SK-N-SH treated with all-trans-retinoic acid at 6 μM for 48 hours (cell line): ENCODE results near the gene ARHGEF25.
"Not testable (repeated sequence)": the region's sequence is repeated elsewhere in the genome, so short reads cannot be mapped to it uniquely, and the experiment has no call there.

ENCODE experiments used
- ATAC-seq: fragments of 200-7000 bp; cut with Tn5 transposase; 3 replicates; pipeline ENCODE4 v1.9.1; 2020; ENCODE audit warnings: mild to moderate bottlenecking, moderate library complexity
- ARNTL ChIP-seq: fragments of 450-650 bp; formaldehyde crosslinking; IDR thresholded peaks from 2 replicates; pipeline ENCODE4 v1.5.0; 2020; ENCODE audit warnings: low read depth, mild to moderate bottlenecking, moderate library complexity, borderline replicate concordance
- BACH2 ChIP-seq: fragments of 250-450 bp; sonication (Bioruptor Pico); IDR thresholded peaks from 2 replicates; pipeline ENCODE4 v1.9.0; 2021; ENCODE audit warnings: mild to moderate bottlenecking, borderline replicate concordance
- CREB5 ChIP-seq: fragments of 250-450 bp; sonication (Bioruptor Pico); IDR thresholded peaks from 2 replicates; pipeline ENCODE4 v1.5.1; 2020; ENCODE audit warnings: low read depth, mild to moderate bottlenecking, moderate library complexity
- CSDC2 ChIP-seq: fragments of 250-450 bp; sonication (Bioruptor Pico); IDR thresholded peaks from 2 replicates; pipeline ENCODE4 v1.5.0; 2020; ENCODE audit warnings: mild to moderate bottlenecking, moderate library complexity
- ESRRG ChIP-seq: fragments of 250-450 bp; sonication (Bioruptor Pico); IDR thresholded peaks from 2 replicates; pipeline ENCODE4 v1.6.1; 2021; ENCODE audit warnings: mild to moderate bottlenecking
- GLIS3 ChIP-seq: fragments of 250-450 bp; sonication (Bioruptor Pico); IDR thresholded peaks from 2 replicates; pipeline ENCODE4 v1.5.0; 2020; ENCODE audit warnings: mild to moderate bottlenecking, moderate library complexity
- ISL1 ChIP-seq: fragments of 250-450 bp; sonication (Bioruptor Pico); IDR thresholded peaks from 2 replicates; pipeline ENCODE4 v2.1.2; 2022; ENCODE audit warnings: mild to moderate bottlenecking, moderate library complexity
- OSR1 ChIP-seq: fragments of 250-450 bp; sonication (Bioruptor Pico); IDR thresholded peaks from 2 replicates; pipeline ENCODE4 v1.8.0; 2022; ENCODE audit warnings: moderate library complexity, mild to moderate bottlenecking, inconsistent platforms
- PATZ1 ChIP-seq: fragments of 250-450 bp; sonication (Bioruptor Pico); IDR thresholded peaks from 2 replicates; pipeline ENCODE4 v1.8.0; 2020; ENCODE audit warnings: mild to moderate bottlenecking, moderate library complexity, borderline replicate concordance
- POU6F1 ChIP-seq: fragments of 250-450 bp; sonication (Bioruptor Pico); IDR thresholded peaks from 2 replicates; pipeline ENCODE4 v1.8.0; 2021; ENCODE audit warnings: low read depth, mild to moderate bottlenecking, moderate library complexity, borderline replicate concordance
- RARB ChIP-seq: fragments of 250-450 bp; sonication (Bioruptor Pico); IDR thresholded peaks from 2 replicates; pipeline ENCODE4 v1.8.0; 2021; ENCODE audit warnings: mild to moderate bottlenecking, moderate library complexity
- SNAI2 ChIP-seq: fragments of 250-450 bp; sonication (Bioruptor Pico); IDR thresholded peaks from 2 replicates; pipeline ENCODE4 v1.5.0; 2020; ENCODE audit warnings: mild to moderate bottlenecking, moderate library complexity
- TCF4 ChIP-seq: fragments of 250-450 bp; sonication (Bioruptor Pico); IDR thresholded peaks from 2 replicates; pipeline ENCODE4 v1.8.0; 2021; ENCODE audit warnings: mild to moderate bottlenecking, moderate library complexity, borderline replicate concordance
- TOX ChIP-seq: fragments of 250-450 bp; sonication (Bioruptor Pico); IDR thresholded peaks from 2 replicates; pipeline ENCODE4 v1.8.0; 2021; ENCODE audit warnings: mild to moderate bottlenecking, moderate library complexity, borderline replicate concordance
- ZC3H10 ChIP-seq: fragments of 250-450 bp; sonication (Bioruptor Pico); IDR thresholded peaks from 2 replicates; pipeline ENCODE4 v1.5.1; 2021; ENCODE audit warnings: mild to moderate bottlenecking, moderate library complexity
- ZFP30 ChIP-seq: fragments of 450-650 bp; formaldehyde crosslinking; IDR thresholded peaks from 2 replicates; pipeline ENCODE4 v1.5.0; 2022; ENCODE audit warnings: mild to moderate bottlenecking, moderate library complexity
- ZNF565 ChIP-seq: fragments of 450-650 bp; formaldehyde crosslinking; conservative IDR thresholded peaks from 2 replicates; pipeline ENCODE4 v1.5.0; 2020; ENCODE audit warnings: low read depth, mild to moderate bottlenecking, moderate library complexity
- ZNF70 ChIP-seq: fragments of 450-650 bp; formaldehyde crosslinking; IDR thresholded peaks from 2 replicates; pipeline ENCODE4 v1.5.0; 2020; ENCODE audit warnings: mild to moderate bottlenecking, moderate library complexity
- ZNF8 ChIP-seq: fragments of 450-650 bp; formaldehyde crosslinking; IDR thresholded peaks from 2 replicates; pipeline ENCODE4 v1.5.0; 2020; ENCODE audit warnings: mild to moderate bottlenecking, moderate library complexity
- TF ChIP-seq, protein P1 (sequence below): fragments of 250-450 bp; sonication (Bioruptor Pico); IDR thresholded peaks from 2 replicates; pipeline ENCODE4 v1.5.1; 2021; ENCODE audit warnings: mild to moderate bottlenecking, moderate library complexity
- TF ChIP-seq, protein P2 (sequence below): fragments of 250-450 bp; sonication (Bioruptor Pico); IDR thresholded peaks from 2 replicates; pipeline ENCODE4 v1.5.0; 2020; ENCODE audit warnings: mild to moderate bottlenecking, moderate library complexity

Gene ARHGEF25

DNA sequence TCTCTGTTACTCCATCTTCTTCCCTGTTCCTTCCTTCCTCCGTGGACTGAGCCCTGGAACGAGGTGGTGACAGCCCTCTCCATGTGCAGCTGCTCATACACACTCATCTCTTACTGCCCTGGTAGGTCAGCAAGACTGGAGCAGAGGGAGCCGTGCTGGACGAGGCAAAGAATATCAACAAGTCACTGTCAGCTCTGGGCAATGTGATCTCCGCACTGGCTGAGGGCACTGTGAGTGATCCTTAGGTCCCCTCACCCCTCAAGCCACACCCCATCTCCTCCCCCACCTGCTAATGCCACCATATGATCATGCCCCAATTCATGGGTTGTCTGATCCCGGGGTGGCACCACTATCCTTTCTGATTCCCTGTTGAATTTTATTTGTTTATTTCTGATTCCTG, 42.4 kb upstream of the ARHGEF25 start:
- TF ChIP-seq, protein P1, sequence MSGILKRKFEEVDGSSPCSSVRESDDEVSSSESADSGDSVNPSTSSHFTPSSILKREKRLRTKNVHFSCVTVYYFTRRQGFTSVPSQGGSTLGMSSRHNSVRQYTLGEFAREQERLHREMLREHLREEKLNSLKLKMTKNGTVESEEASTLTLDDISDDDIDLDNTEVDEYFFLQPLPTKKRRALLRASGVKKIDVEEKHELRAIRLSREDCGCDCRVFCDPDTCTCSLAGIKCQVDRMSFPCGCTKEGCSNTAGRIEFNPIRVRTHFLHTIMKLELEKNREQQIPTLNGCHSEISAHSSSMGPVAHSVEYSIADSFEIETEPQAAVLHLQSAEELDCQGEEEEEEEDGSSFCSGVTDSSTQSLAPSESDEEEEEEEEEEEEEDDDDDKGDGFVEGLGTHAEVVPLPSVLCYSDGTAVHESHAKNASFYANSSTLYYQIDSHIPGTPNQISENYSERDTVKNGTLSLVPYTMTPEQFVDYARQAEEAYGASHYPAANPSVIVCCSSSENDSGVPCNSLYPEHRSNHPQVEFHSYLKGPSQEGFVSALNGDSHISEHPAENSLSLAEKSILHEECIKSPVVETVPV (CRISPR knock-in tag), result no peak
- no peak for TF ChIP-seq ARNTL (CRISPR knock-in tag)
- no peak for TF ChIP-seq ESRRG (CRISPR knock-in tag)
- TF ChIP-seq, all 23 proteins: peak for 0
- no peak for ATAC-seq

- TF ChIP-seq POU6F1 (CRISPR knock-in tag), result no peak
- no peak for TF ChIP-seq ARNTL (CRISPR knock-in tag)
- no peak for TF ChIP-seq CREB5 (CRISPR knock-in tag)
- TF ChIP-seq ZC3H10, result no peak
- no peak for TF ChIP-seq ZNF70 (CRISPR knock-in tag)
- TF ChIP-seq ZNF8 (CRISPR knock-in tag), result no peak
- TF ChIP-seq ZFP30 (CRISPR knock-in tag), result no peak
- TF ChIP-seq ESRRG (CRISPR knock-in tag), result no peak
- no peak for TF ChIP-seq BACH2
- TF ChIP-seq GLIS3 (CRISPR knock-in tag), result no peak
- TF ChIP-seq, protein P1 (CRISPR knock-in tag), result no peak
- no peak for TF ChIP-seq SNAI2 (CRISPR knock-in tag)
Measured at GRCh38 chr12:57569858-57570257, 41.4 kb upstream of the ARHGEF25 start.

DNA sequence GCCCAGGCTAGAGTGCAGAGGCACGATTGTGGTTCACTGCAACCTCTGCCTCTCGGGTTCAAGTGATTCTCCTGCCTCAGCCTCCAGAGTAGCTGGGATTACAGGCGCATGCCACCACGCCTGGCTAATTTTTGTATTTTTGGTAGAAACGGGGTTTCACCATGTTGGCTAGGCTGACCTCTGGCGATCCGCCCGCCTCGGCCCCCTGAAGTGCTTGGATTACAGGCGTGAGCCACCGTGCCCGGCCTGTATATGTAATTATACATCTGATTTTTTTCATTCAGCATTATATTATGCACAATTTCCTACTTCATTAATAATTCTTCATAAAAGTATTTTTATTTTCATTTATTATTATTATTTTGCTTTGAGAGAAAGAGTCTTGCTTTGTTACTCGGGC, 40.8 kb upstream of the ARHGEF25 start:
- ATAC-seq, result not testable (repeated sequence)

More at GRCh38 chr12:57569858-57570257, 41.4 kb upstream of the ARHGEF25 start:
- no peak for ATAC-seq

GRCh38 chr12:57571926-57572762, 39.1 kb upstream of the ARHGEF25 start:
- no peak for ATAC-seq
- no peak for TF ChIP-seq BACH2
- no peak for TF ChIP-seq ARNTL (CRISPR knock-in tag)
- no peak for TF ChIP-seq SNAI2 (CRISPR knock-in tag)
- TF ChIP-seq ZNF70 (CRISPR knock-in tag), result no peak
- TF ChIP-seq TCF4 (CRISPR knock-in tag), result no peak
- no peak for TF ChIP-seq CREB5 (CRISPR knock-in tag)
- TF ChIP-seq ZNF8 (CRISPR knock-in tag), result no peak
- TF ChIP-seq ISL1, result no peak
- TF ChIP-seq, protein P2, sequence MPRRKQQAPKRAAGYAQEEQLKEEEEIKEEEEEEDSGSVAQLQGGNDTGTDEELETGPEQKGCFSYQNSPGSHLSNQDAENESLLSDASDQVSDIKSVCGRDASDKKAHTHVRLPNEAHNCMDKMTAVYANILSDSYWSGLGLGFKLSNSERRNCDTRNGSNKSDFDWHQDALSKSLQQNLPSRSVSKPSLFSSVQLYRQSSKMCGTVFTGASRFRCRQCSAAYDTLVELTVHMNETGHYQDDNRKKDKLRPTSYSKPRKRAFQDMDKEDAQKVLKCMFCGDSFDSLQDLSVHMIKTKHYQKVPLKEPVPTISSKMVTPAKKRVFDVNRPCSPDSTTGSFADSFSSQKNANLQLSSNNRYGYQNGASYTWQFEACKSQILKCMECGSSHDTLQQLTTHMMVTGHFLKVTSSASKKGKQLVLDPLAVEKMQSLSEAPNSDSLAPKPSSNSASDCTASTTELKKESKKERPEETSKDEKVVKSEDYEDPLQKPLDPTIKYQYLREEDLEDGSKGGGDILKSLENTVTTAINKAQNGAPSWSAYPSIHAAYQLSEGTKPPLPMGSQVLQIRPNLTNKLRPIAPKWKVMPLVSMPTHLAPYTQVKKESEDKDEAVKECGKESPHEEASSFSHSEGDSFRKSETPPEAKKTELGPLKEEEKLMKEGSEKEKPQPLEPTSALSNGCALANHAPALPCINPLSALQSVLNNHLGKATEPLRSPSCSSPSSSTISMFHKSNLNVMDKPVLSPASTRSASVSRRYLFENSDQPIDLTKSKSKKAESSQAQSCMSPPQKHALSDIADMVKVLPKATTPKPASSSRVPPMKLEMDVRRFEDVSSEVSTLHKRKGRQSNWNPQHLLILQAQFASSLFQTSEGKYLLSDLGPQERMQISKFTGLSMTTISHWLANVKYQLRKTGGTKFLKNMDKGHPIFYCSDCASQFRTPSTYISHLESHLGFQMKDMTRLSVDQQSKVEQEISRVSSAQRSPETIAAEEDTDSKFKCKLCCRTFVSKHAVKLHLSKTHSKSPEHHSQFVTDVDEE, result no peak
- TF ChIP-seq OSR1 (CRISPR knock-in tag), result no peak
- TF ChIP-seq ZNF565 (CRISPR knock-in tag), result no peak
- TF ChIP-seq ZC3H10, result no peak
- no peak for TF ChIP-seq CSDC2 (CRISPR knock-in tag)
- no peak for TF ChIP-seq PATZ1 (CRISPR knock-in tag)
- TF ChIP-seq RARB (CRISPR knock-in tag), result no peak
- no peak for TF ChIP-seq TOX (CRISPR knock-in tag)
